Astrocyte of the spinal cord (primary cell): ENCODE data around the gene ITGA11.

Experiments
- DNase-seq: peaks from one replicate; pipeline ENCODE4 v3.0.0; 2011; ENCODE audit warnings: low read depth, low spot score
- H3K4me3 ChIP-seq: 2 replicates; pipeline ENCODE4 v1.5.1; 2011; ENCODE audit warnings: low read depth, mild to moderate bottlenecking, low read length, moderate library complexity
- in situ Hi-C: cut with HindIII; loops from 2 replicates; pipeline ENCODE4 v1.10.0; 2017; ENCODE audit warnings: low sequenced_read_pairs
- TF ChIP-seq, protein P1 (sequence below): IDR thresholded peaks from 2 replicates; pipeline ENCODE4 v1.5.1; 2012; ENCODE audit warnings: low read depth, mild to moderate bottlenecking, low read length, inconsistent platforms

The ITGA11 gene

DNA sequence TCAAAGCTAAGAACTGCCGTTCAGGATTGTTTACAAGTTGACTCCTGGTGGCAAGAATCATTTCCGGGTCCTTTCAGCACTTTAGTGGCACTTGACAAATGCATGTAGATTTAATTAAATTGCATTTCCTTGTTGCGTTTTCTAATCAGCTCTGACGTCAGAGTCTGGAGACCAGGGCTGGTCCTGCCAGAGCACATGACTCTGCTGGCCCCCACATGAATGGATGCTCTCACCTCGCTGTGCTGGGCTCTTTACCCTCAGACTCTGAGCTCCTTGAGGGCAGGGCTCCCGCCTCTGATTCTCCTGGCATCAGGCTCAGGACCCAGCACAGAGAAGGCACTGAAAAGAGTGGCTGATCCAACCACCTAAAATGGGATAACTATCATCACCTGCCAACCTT is 85.0 kb downstream of the ITGA11 start:
- TF ChIP-seq, protein P1, sequence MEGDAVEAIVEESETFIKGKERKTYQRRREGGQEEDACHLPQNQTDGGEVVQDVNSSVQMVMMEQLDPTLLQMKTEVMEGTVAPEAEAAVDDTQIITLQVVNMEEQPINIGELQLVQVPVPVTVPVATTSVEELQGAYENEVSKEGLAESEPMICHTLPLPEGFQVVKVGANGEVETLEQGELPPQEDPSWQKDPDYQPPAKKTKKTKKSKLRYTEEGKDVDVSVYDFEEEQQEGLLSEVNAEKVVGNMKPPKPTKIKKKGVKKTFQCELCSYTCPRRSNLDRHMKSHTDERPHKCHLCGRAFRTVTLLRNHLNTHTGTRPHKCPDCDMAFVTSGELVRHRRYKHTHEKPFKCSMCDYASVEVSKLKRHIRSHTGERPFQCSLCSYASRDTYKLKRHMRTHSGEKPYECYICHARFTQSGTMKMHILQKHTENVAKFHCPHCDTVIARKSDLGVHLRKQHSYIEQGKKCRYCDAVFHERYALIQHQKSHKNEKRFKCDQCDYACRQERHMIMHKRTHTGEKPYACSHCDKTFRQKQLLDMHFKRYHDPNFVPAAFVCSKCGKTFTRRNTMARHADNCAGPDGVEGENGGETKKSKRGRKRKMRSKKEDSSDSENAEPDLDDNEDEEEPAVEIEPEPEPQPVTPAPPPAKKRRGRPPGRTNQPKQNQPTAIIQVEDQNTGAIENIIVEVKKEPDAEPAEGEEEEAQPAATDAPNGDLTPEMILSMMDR, result no peak
- in situ Hi-C loops, result no loop called here

DNA sequence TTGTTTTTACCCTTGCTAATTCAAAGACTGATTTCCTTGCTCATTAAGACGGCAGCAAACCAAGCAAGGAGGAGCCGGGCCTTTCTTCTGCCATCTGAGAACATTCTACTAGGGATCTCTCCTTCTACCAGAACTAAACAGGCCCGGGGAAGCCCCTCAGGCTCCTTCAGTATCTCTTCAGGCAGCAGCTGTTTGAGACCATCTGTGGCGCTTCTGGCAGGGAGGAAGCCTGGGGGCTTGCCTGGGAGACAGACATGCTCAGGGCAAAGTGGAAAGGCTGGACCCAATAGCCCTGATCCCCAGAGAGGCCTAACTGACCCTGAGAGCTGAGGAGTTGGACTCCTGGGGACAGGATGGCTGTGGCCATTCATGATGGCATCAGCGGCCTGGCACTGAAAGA is 86.5 kb downstream of the ITGA11 start:
- DNase-seq, result no peak
- in situ Hi-C loops, result no loop called here
- no peak overlapping the region for H3K4me3 ChIP-seq
- TF ChIP-seq, protein P1, result no peak

More for the DNA sequence above, 85.0 kb downstream of the ITGA11 start:
- DNase-seq, result no peak
- no peak overlapping the region for H3K4me3 ChIP-seq

DNA sequence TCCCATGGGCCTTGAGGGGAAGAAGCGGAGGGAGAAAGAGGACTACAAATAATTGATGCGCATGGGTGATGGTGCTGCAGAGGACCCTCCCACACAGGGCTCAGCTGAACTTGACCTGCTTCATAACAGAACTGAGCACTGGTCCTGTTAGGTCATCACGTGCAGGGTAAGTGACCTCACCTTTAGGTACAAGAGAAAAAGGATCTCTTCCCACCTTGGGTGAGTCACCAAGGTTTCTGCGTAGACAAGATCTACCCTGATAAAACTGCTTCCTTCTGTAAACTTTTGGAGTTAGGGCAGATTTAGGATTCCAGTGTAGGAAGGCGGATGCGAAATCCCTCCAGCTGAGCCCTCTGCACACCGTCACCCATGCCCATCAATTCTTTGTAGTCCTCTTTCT is 87.4 kb downstream of the ITGA11 start:
- TF ChIP-seq, protein P1, result no peak
- in situ Hi-C loops, result no loop called here
- H3K4me3 ChIP-seq, result no peak overlapping the region
- DNase-seq, result no peak

- in situ Hi-C loops, result no loop called here
- H3K4me3 ChIP-seq, result no peak overlapping the region
- no peak for DNase-seq
- TF ChIP-seq, protein P1, result no peak
Observed at GRCh38 chr15:68343579-68344225, 88.3 kb downstream of the ITGA11 start.

GRCh38 chr15:68341760-68342725 is 89.9 kb downstream of the ITGA11 start:
- TF ChIP-seq, protein P1, result no peak
- peak; percentile 35 for DNase-seq
- in situ Hi-C loops, result no loop called here

GRCh38 chr15:68340726-68341671 is 91.0 kb downstream of the ITGA11 start:
- TF ChIP-seq, protein P1, result no peak
- in situ Hi-C loops, result no loop called here
- H3K4me3 ChIP-seq, result no peak overlapping the region

More at GRCh38 chr15:68341760-68342725, 89.9 kb downstream of the ITGA11 start:
- H3K4me3 ChIP-seq, result no peak overlapping the region

More at GRCh38 chr15:68340726-68341671, 91.0 kb downstream of the ITGA11 start:
- DNase-seq, result peak; percentile 56
